NCI-H2107 (cell line): ENCODE measurements around the gene LNP1.
"Not testable (repeated sequence)": the region's sequence is repeated elsewhere in the genome, so short reads cannot be mapped to it uniquely, and the experiment has no call there.

Experiments used
- DNase-seq: peaks from one replicate; lab custom pipeline; 2025; lab: John Stamatoyannopoulos, UW

Gene LNP1

DNA sequence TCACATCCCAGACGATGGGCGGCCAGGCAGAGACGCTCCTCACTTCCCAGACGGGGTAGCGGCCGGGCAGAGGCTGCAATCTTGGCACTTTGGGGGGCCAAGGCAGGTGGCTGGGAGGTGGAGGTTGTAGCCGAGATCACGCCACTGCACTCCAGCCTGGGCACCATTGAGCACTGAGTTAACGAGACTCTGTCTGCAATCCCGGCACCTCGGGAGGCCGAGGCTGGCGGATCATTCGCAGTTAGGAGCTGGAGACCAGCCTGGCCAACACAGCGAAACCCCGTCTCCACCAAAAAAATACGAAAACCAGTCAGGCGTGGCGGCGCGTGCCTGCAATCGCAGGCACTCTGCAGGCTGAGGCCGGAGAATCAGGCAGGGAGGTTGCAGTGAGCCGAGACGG is 77.2 kb downstream of the LNP1 start:
- not testable (repeated sequence) for DNase-seq

DNA sequence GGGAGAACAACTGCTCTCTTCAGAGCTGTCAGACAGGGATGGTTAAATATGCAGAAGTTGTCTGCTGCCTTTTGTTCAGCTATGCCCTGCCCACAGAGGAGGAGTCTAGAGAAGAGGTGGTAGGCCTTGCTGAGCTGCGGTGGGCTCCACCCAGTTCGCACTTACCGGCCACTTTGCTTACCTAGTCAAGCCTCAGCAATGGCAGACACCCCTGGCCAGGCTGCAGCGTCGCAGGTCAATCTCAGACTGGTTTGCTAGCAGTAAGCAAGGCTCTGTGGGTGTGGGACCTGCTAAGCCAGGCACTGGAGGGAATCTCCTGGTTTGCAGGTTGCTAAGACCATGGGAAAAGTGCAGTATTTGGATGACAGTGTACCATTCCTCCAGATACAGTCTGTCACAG is 78.7 kb downstream of the LNP1 start:
- DNase-seq: no peak

DNA sequence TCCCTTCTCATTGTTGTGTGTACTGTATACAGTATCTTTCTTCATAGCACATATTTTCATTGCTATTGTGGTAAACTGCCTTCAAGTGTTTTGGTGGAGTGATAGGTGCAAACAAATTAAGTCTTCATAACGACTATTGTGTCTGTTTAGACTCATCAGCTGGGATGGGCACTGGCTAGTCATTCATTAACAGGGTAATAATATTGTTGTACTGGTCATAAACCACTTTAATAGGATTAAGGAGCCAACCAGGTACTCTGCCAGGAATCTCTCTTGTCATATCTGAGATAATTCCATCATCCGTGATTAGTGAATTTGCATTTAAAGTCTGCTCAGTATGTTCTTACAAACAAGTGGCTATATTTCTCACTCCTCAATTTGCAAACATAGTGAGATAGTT is 80.8 kb downstream of the LNP1 start:
- DNase-seq: no peak

DNA sequence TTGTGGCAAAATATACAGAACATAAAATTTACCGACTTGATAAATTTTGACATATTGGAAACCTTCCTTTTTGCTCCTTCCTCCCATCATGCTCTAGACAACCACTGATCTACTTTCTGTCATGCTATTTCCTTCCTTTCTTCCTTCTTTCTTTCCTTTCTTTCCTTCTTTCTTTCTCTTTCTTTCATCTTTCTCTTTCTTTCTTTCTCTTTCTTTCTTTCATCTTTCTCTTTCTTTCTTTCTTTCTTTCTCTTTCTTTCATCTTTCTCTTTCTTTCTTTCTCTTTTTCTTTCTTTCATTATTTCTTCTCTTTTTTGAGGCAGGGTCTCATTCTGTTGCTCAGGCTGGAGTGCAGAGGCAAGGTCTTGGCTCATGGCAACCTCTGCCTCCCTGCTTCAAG is 82.2 kb downstream of the LNP1 start:
- no peak for DNase-seq

DNA sequence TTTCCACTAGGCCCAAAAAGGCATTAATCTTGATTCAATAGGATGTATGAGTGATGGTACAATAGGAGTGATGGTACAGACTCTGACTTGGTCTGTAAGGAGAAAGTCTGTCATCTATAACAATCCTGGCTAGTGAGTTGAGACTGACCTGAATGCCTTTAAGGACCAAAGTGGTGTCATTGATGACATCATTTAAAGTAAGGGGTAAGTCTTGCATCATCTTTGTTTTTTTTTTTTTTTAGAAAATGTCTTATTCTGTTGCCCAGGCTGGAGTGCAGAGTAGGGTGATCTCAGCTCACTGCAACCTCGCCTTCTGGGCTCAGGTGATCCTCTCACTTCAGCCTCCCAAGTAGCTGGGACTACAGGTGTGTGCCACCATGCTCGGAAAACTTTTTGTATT is 85.5 kb downstream of the LNP1 start:
- DNase-seq: no peak

DNA sequence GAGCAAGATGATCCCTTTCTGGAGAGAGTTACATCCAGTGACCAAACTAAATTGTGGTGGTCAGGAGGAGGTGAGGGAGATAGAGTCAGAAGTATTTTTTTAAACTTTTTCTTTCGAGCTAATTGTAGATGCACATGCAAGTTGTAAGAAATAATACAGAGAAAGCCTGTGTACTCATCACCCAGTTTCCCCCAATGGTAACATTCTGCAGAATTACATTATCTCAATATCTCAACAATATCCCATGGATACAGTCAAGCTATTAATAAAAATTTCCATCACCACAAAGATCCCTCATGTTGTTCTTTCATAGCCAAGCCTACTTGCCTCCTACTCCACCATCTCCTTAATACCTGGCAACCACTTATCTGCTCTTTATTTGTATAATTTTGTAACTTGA is 87.8 kb downstream of the LNP1 start:
- DNase-seq: no peak

DNA sequence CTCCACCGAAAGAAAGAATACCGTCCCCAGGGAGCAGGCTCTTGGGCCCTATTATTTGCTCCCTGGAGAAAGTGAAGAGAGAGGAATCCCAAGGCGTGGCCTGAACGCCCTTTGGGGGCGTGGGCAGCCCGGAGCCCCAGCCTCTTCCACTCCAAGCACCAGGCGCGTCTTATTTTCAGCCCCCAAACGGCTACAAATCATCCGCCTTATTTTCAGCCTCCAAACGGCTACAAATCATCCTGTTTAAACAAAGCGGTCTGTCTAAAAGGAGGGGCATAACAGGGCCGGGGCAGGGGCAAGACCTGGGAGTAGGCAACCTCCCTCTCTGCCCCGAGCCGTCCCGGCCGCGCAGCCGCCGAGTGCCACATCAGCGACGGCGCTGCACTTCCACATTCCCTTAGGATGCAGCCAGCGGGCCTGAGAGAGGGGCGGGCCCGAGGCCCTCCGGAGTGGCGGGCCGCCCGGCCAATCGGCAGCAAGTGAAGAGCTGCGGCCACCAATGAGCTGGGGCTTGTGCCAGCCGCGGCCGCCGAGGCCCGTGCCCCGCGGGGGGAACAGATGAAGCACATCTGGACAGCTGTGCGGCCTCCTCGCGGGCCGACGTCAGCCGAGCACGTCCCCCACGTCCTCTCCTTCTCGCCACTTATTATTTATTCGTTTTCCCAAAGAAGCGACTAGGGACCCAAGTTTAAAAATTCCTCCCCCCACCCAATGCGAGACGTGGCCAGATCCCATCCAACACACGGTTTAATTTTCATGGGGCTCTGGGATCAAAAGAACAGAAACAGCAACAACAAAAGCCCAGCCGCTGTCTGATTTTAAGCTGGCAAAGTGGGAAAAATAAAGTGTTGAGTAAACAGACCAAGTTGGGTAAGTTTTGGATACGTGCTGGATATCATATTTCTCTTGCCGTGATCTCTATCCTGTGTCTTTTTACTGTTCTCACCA is 91.0 kb downstream of the LNP1 start, which contains the start of gene TMEM45A:
Gene TMEM45A, plus strand, starts transcription at position 561 of the 948 bp plus-strand sequence. CDS start 62,593 bp downstream, outside the sequence.
- DNase-seq: peak; percentile 42

DNA sequence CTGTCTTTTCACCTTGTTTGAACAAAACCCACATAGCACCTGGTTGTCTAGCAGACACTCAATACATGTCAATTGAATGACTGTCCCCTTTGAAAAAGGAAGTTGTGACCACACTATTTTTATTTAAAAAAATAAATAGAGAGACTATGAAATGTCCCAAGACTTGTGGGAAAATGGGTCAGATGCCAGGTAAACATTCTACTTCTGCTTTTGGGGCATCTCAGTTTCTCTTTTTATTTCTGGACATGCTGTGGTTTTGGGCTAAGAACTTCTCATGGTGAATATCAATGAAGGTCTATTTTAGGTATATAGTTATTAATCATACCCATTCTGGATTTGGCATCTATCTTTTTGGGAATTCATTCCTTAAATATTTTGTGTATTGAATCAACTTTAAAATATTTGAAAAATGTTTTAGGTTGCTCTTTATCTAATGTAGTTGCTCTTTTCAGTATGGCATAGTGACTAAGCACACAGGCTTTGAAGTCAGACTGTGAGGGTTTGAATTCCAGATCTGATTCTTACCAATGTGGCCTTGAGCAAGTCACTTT is 95.4 kb downstream of the LNP1 start:
- DNase-seq: no peak

DNA sequence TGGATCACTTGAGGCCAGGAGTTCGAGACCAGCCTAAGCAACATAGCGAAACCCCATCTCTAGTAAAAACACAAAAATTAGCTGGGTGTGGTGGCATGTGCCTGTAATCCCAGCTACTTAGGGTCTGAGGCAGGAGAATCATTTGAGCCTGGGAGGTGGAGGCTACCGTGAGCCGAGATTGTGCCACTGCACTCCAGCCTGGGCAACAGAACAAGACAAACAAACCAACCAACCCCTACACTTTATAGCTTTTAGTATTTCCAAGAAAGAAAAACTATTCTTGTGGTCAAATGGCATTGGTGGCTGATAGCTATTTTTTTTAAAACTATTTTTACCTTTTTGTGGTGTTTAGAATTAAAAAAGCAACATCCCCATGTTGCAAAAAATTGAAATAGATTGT is 98.3 kb downstream of the LNP1 start:
- DNase-seq: no peak

DNA sequence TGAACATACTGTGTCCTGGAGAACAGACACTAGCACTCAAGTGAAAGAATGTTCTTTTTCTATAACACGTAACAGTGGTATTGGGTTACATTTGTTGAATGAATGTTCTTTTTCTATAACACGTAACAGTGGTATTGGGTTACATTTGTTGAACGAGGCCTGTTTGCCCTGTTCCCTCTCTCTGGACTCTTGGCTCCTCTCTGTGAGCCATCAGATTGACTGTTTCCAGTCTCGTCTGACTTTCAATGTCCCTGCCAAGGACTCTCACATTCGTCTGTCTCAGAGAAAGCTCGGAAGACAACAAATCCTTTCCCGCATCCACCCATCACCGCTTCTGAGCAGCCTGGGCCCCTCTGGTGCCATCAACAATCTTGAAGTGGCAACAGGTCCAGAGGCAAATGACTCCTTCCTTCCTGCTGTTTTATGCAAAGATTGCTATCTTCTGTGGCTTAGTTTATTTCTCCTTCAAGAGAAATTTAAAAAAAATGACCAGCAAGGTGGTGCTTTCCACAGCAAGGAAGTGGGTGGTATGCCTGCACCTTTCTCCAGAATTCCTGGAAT is 99.1 kb downstream of the LNP1 start:
- DNase-seq: no peak

DNA sequence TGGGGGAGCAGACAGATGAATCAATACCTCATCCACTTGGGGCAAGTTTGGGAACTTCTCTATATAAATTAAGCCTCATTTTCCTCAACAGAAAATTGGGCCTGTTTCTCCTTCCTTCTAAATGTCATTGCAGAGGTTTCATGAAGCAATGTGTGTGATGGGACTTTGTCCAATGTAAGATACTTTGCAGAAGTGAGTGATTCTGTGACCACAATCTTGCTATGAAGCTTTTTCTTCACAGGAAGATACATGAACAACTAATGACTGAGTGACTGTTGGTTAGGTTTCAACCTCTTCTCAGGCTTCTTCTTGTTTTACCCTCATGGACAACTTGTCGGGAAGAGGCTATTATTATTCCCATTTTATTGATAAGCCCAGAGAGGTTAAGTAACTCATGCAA is 102.1 kb downstream of the LNP1 start:
- no peak for DNase-seq
